Neural progenitor cell (in vitro differentiated cells): ENCODE data around the gene METTL6.

Source experiments
- EZH2phosphoT487 ChIP-seq: fragments of 200-600 bp; sonication (generic); IDR thresholded peaks from 2 replicates; pipeline ENCODE4 v1.6.1; 2017; ENCODE audit warnings: antibody characterized with exemption
- TF ChIP-seq, protein P1 (sequence below): fragments of 200-600 bp; sonication (generic); IDR thresholded peaks from 2 replicates; pipeline ENCODE4 v1.5.1; 2017; ENCODE audit warnings: antibody characterized with exemption, mild to moderate bottlenecking

DNA sequence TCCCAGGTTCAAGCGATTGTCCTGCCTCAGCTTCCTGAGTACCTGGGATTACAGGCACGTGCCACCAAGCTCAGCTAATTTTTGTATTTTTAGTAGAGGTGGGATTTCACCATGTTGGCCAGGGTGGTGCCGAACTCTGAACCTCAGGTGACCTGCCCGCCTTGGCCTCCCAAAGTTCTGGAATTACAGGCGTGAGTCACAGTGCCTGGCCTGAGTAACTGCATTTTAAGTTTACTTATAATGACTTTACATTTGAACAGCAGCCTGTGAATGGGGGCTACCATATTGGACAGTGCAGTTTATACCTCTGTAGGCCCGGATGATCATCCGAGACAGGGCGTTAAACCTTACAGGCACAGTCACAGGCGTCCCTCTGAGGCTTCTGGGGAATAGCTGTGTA, 24.8 kb upstream of the METTL6 start:
- TF ChIP-seq, protein P1, sequence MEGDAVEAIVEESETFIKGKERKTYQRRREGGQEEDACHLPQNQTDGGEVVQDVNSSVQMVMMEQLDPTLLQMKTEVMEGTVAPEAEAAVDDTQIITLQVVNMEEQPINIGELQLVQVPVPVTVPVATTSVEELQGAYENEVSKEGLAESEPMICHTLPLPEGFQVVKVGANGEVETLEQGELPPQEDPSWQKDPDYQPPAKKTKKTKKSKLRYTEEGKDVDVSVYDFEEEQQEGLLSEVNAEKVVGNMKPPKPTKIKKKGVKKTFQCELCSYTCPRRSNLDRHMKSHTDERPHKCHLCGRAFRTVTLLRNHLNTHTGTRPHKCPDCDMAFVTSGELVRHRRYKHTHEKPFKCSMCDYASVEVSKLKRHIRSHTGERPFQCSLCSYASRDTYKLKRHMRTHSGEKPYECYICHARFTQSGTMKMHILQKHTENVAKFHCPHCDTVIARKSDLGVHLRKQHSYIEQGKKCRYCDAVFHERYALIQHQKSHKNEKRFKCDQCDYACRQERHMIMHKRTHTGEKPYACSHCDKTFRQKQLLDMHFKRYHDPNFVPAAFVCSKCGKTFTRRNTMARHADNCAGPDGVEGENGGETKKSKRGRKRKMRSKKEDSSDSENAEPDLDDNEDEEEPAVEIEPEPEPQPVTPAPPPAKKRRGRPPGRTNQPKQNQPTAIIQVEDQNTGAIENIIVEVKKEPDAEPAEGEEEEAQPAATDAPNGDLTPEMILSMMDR, result no peak
- no peak for TF ChIP-seq EZH2phosphoT487
